Hepatic stellate cell (primary cell): Measurements from ENCODE around the gene TMEM98.
A peak's percentile ranks its signal among the peaks of the same experiment; 100 is the strongest.
"Not testable (repeated sequence)": the region's sequence is repeated elsewhere in the genome, so short reads cannot be mapped to it uniquely, and the experiment has no call there.

Experiments used
- DNase-seq: peaks from one replicate; pipeline ENCODE4 v3.0.0; 2011; ENCODE audit warnings: low spot score

TMEM98 gene, protein sequence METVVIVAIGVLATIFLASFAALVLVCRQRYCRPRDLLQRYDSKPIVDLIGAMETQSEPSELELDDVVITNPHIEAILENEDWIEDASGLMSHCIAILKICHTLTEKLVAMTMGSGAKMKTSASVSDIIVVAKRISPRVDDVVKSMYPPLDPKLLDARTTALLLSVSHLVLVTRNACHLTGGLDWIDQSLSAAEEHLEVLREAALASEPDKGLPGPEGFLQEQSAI

GRCh38 chr17:32927724-32928585, at the start of gene TMEM98:
TMEM98 (plus strand) TSS chr17:32928153; CDS start chr17:32931529, 3,376 bp downstream.
- peak; percentile 45 for DNase-seq

DNA sequence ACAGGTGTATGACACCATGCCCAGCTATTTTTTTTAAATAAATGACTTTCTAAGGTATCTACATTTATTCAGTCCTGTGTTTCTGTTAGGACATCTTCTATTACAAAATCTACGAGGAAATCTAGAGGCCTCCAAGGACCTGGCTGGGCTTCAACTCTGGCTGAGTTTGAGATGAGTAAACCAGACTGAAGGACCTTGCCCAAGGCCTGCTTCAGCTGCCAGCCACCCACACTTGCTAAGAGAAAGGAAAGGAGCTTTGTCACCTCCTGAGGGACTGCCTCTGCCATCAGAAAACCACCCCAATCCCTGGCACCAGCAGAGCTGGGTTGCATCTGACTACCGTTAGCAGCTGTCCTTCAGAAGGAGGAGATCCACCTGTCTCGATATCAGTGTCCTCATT, 49.7 kb upstream of the TMEM98 start:
- DNase-seq, result no peak

- no peak for DNase-seq
Observed at GRCh38 chr17:32879134-32879533, 48.8 kb upstream of the TMEM98 start.

DNA sequence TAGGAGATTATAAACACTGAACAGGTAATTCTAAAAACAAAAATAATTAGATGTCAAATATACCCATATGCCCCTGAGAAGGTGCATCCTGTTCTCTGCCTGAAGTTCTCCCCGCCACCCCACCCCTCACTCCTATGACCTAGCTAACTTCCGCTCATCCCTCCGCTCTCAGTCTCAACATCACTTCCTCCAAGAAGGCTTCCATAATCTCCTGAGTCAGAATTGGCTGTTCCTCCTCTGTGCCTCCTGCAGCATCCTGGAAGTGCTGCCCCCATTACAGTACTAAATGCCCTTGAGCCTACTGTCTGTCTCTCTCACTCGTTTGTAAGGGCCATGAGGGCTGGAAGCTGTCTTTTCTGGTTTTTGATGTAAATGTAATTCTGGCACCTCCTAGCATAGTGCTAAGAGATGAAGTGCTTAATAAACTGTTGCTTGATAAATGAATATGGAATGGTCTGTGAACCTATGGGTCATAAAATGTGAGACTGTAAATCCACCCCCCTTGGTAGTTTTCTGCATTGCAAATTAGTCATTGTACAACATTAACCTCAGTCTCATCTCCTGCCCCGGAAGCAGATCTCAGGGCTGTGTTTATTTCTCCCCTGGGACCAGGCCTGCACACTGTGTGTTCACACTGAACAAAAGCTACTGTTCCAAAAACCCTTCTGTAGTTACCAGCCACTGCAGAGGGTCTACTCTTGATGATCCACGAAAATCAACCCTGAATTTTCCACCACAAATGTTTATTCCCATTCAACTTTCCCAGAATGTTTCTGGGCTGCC, 47.1 kb upstream of the TMEM98 start:
- DNase-seq, result no peak

DNA sequence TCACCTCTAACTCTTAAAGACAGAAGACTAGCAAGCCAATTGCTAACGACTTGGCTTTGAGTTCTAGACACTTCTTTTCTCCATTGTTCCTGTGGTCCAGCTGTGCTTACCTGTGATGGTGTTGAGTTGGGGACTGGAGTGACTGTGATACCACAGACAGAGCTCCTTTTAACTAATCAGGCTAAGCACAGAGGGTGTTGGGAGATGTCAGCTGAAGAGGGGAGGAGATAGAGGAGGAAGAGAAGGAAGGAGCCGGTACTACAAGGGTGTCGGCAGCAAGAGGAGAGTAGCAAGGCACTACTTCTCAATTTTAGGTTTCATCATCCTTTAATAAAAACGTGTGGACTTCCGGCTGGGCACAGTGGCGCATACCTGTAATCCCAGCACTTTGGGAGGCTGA, 45.9 kb upstream of the TMEM98 start:
- no peak for DNase-seq

DNA sequence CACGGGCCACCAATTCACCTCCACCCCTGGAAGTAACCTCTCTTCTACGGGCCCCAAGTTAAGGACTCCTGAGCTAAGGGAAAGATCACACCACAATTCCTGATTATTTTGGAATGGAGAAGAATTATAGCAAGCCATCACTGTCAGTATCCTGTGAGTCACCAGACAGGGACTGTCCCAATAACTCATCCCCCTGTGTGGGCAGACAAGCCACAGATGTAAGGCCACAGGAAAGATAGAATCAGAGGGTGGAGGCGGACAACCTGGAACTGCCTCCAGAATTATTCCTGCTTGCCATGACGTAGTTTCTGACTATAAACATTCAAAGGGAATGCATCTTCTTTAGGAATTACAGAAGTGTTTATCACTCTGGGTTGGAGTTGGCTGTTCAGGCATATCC, 45.2 kb upstream of the TMEM98 start:
- DNase-seq, result peak; percentile 16

- DNase-seq, result not testable (repeated sequence)
Observed at GRCh38 chr17:32886951-32887350, 41.0 kb upstream of the TMEM98 start.

GRCh38 chr17:32887410-32887809, 40.5 kb upstream of the TMEM98 start:
- DNase-seq, result not testable (repeated sequence)

GRCh38 chr17:32894245-32894644, 33.7 kb upstream of the TMEM98 start:
- no peak for DNase-seq

GRCh38 chr17:32896647-32897258, 31.2 kb upstream of the TMEM98 start:
- DNase-seq, result no peak

- DNase-seq, result no peak
Observed at GRCh38 chr17:32899236-32900013, 28.5 kb upstream of the TMEM98 start.

GRCh38 chr17:32901743-32902142, 26.2 kb upstream of the TMEM98 start:
- DNase-seq, result no peak

DNA sequence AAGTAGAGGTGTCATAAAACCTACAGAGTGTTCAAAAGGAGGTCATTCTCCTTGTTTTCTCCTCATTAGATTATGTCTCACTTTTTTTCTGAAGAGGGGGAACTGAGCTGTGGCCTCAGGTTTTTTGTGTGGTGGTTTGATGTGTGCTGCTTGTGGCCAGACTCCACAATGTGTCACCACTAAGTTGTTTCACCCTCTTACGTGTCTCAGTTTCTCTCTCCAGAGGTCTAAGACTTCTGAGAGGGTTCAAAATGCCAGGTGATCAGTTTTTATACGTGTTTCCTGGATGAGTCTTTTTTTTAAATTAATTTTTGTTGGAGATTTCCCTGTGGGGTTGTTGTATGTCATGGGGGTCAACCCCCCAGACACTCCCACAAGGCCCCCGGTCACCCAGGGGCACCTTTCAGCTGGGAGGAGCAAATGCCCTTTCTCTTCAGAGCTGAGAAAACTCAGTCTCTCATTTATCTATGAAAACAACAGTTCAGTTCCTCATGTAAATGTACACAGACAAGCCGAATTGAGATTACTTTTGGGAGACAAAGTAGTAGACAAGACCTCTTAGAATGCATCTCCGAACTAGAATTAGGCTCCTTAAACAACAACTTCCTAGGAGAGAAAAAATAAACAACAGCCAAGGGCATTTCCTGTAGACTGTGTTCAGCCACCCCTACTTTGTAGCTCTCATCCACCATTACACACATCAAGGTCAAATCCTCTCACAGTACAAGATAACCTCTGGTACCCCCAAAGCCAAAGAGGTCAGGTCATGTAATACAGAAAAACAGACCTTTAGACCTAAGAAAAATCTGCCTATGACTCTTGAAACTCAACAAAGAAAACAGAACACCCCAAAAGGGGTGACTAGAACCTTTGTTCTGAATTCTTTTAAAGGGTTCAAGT, 23.9 kb upstream of the TMEM98 start:
- no peak for DNase-seq

- no peak for DNase-seq
Observed at GRCh38 chr17:32904891-32905290, 23.1 kb upstream of the TMEM98 start.

- DNase-seq, result no peak
Observed at GRCh38 chr17:32907583-32907982, 20.4 kb upstream of the TMEM98 start.

GRCh38 chr17:32909787-32910369, 18.1 kb upstream of the TMEM98 start:
- DNase-seq, result peak; percentile 79

DNA sequence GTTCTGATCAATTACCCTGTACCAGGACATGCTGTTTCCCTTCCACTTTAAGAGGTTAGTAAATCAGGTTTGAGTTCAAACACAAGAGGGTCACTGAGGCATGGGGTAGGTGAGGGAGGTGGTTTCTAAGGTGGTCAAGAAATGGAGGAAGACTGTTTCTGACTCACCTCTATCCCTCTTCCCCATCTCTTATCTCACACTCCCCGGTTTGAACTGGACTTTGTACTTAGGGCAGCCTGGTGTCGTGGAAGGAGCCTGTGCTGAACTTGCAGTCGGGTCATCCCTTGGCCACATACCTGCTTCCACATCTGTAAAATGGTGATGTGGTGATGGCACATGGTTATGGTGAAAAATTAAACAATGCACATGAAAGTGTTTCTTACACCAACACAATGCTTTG, 17.2 kb upstream of the TMEM98 start:
- DNase-seq, result no peak

DNA sequence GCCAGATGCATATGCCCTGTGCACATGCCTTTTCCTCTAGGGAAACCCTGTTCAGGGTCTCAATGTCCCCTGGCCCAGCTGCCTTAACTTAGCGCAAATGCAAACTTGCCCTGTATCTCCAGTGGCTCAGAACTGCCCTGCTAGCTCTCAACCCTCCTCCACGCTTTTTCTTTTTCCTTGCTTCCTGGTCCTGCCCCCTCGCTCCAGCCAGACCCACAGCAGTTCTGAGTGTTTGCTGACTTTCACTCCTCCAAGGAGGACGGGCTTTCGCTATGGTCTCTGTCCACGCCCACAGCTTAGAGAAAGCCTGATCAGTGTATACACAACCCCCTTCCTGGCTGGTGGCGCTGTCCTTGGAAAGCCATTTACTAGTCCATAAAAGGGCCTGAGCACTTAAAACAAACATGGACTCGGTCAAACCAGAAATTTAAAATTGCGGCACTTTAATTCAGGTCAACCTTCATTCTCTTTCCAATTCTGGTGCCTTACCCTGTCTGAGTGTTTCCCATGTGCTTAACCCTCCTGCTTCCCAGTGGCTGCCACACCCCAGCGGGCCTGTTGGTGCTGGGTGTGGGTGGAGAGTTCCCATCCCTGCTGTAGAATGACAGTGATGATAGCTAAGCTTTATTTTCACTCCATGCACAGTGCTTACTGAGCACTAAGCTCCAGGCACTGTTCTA, 15.6 kb upstream of the TMEM98 start:
- peak; percentile 86 for DNase-seq

- DNase-seq, result no peak
Observed at GRCh38 chr17:32913593-32913992, 14.4 kb upstream of the TMEM98 start.
